ENCODE results near the gene LY9.
"Not testable (repeated sequence)": the region's sequence is repeated elsewhere in the genome, so short reads cannot be mapped to it uniquely, and the experiment has no call there.

The LY9 gene

DNA sequence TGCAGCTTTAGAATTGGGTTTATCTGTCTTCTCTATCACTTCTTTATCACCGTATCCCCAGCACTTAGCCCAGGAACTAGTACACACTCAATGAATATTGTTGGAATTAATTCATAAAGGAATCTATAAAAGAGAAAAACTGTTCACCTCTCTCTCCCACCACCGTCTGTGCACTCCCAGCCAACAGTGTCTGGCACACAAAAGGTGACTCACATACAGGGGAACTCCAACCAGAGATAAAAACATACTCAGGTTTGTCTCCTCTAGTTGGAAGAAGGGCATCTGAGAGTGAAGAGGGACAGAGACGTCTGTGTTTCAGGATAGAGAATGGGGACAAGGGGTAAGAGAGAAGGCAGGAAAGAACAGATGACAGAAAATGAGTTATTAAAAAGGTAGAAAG is 79.0 kb downstream of the LY9 start:
- DNase-seq = no peak

DNA sequence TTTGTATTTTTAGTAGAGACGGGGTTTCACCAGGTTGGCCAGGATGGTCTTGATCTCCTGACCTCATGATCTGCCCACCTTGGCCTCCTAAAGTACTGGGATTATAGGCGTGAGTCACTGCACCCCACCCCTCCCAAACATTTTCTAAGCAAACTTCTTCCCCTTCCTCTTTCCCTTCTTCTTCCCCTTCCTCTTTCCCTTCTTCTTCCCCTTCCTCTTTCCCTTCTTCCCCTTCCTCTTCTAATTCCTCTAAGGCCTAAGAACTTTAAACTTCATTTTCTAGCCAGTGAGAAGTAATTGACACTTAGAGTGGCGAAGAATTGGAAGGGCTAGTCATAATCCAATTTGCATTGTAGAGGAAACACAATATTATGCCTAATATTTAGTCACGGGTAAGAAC is 79.6 kb downstream of the LY9 start:
- DNase-seq = not testable (repeated sequence)

DNA sequence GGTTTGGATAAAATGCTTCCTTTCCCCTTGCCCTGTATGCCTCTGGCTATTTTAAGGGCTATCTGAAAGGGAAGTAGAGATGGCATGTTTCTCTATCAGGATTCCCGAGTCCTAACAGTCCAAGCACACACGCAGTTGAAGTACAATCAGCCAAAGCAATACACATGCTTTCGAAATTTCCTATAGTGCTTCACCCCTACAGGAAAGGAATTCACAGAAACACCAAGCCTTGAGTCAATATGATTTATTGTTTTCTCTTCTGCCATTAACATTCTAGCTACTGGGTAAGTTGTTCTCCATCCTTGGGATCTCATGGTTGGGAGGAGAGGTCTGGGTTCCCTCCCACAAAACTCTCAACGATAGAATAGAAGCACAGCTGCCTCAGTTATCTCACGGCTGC is 80.3 kb downstream of the LY9 start:
- no peak for DNase-seq

DNA sequence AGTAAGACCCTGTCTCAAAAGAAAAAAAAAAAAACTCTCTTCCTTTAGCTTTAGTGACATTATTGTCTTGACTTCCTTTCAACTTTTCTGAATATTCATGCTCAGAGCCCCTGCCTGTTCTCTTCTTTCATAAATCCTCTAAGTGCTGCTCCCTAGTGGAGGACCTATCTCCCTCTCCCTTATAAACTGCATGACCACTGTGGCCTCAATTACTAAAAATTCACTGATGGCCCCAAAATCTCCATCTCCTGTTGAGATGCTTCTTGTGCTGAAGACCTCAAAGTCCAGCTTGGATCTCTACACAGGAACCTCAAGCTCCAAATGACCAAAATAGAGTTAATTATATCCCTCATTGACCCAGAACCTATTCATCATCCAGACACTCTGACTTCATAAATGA is 81.2 kb downstream of the LY9 start:
- DNase-seq = no peak
